ENCODE data around the gene RASGRP2.

The RASGRP2 gene

GRCh38 chr11:64716473-64717267 lies 27.3 kb downstream of the RASGRP2 start:
- H3K4me3 ChIP-seq (ENCODE audit: low read depth, low read length), result no peak overlapping the region
- no peak for TF ChIP-seq CTCF (IDR thresholded peaks at IDR 0.05; ENCODE audit: borderline replicate concordance, insufficient read depth, low read depth, low read length)

GRCh38 chr11:64715756-64716472 lies 28.0 kb downstream of the RASGRP2 start:
- no peak for TF ChIP-seq CTCF (IDR thresholded peaks at IDR 0.05; ENCODE audit: borderline replicate concordance, insufficient read depth, low read depth, low read length)
- H3K4me3 ChIP-seq (ENCODE audit: low read depth, low read length), result no peak overlapping the region

- no peak for TF ChIP-seq CTCF (IDR thresholded peaks at IDR 0.05; ENCODE audit: borderline replicate concordance, insufficient read depth, low read depth, low read length)
- no peak overlapping the region for H3K4me3 ChIP-seq (ENCODE audit: low read depth, low read length)
Observed at GRCh38 chr11:64715110-64715509, 28.8 kb downstream of the RASGRP2 start.

GRCh38 chr11:64714666-64715065 lies 29.3 kb downstream of the RASGRP2 start:
- no peak overlapping the region for H3K4me3 ChIP-seq (ENCODE audit: low read depth, low read length)
- no peak for TF ChIP-seq CTCF (IDR thresholded peaks at IDR 0.05; ENCODE audit: borderline replicate concordance, insufficient read depth, low read depth, low read length)

GRCh38 chr11:64713781-64714363 lies 30.1 kb downstream of the RASGRP2 start:
- no peak overlapping the region for H3K4me3 ChIP-seq (ENCODE audit: low read depth, low read length)
- TF ChIP-seq CTCF (IDR thresholded peaks at IDR 0.05; ENCODE audit: borderline replicate concordance, insufficient read depth, low read depth, low read length), result no peak

GRCh38 chr11:64713016-64713707 lies 30.8 kb downstream of the RASGRP2 start:
- no peak for TF ChIP-seq CTCF (IDR thresholded peaks at IDR 0.05; ENCODE audit: borderline replicate concordance, insufficient read depth, low read depth, low read length)
- no peak overlapping the region for H3K4me3 ChIP-seq (ENCODE audit: low read depth, low read length)
